ACHN (cell line): ENCODE results near the gene MYLIP.

Source experiments
- DNase-seq: peaks from one replicate; pipeline ENCODE4 v3.0.0-alpha.2; 2015
- in situ Hi-C: cut with HindIII; loops from 2 replicates; pipeline ENCODE4 v1.10.0; 2017; ENCODE audit warnings: low sequenced_read_pairs, low pct_ligation_motif_present, low pct_unique_long_range_greater_than_20kb

Gene MYLIP

GRCh38 chr6:16134430-16134829, 5.5 kb downstream of the MYLIP start:
- in situ Hi-C loops: no loop called here
- no peak for DNase-seq

- DNase-seq: no peak
- in situ Hi-C loops: no loop called here
These were observed 6.2 kb downstream of the MYLIP start for GRCh38 chr6:16135066-16135465.

- in situ Hi-C loops: no loop called here
- DNase-seq: no peak
These were observed 7.2 kb downstream of the MYLIP start for GRCh38 chr6:16136091-16136490.

GRCh38 chr6:16136621-16137450, 8.0 kb downstream of the MYLIP start:
- DNase-seq: peak; percentile 73
- in situ Hi-C loops: no loop called here

DNA sequence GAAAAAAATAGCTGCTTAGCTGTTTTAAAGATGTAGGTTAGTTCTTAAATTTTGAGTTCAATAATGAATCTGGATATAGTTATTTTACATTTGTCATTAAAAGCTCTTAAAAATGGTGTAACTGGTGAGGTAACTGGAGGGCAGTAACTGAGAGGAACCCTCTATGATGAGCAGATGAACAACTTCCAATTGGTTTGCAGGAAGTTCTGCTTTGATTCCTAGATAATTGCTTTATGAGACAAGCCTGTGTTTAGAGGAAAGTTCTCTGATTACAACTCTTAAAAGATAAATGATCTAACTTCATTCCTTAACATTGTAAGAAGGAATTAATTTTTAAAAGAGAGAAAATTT, 8.5 kb downstream of the MYLIP start:
- DNase-seq: no peak
- in situ Hi-C loops: no loop called here

DNA sequence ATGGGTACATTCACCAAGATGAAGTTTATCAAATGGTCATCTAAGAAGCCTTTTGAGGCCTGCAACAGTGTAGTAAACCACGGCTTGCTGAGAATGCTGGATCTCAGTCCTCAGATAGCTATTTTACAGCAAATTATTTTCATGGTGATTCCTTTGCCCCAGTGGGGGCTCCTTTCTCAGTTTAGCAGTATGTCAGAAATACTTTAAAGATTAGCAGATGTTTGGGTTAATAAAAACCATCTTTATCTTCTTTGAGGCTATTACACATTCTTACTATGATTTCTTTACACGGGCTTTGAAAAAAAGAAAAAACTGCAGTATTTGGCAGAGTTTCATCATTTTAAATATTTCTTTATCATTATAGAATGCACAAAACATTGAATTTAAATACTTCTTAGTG, 10.7 kb downstream of the MYLIP start:
- in situ Hi-C loops: no loop called here
- DNase-seq: no peak

GRCh38 chr6:16140607-16141006, 11.7 kb downstream of the MYLIP start:
- in situ Hi-C loops: no loop called here
- DNase-seq: no peak

- in situ Hi-C loops: no loop called here
- DNase-seq: no peak
These were observed 12.6 kb downstream of the MYLIP start for GRCh38 chr6:16141514-16141913.

GRCh38 chr6:16145038-16145437, 16.2 kb downstream of the MYLIP start:
- in situ Hi-C loops: no loop called here
- no peak for DNase-seq

DNA sequence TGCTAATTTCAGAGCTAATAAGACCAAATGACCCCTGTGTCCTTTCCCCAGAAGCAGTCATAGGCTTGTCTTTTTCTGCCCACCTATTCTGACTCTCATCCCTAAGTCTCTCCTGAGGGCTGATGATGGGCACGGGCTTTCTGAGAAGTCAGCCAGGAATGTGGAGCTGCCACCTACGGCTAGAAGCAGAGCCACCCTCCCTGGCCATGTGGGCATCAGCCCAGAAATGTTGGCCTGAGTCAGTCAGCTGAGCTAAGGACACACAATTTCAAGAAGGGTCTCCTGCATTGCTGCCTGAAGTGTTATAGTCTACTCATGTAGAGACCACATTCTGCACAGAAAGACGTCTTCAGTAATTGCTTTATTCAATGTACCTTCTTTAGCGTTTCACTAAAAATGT, 17.1 kb downstream of the MYLIP start:
- no peak for DNase-seq
- in situ Hi-C loops: no loop called here

- no peak for DNase-seq
These were observed 17.7 kb downstream of the MYLIP start for GRCh38 chr6:16146527-16146955.

GRCh38 chr6:16148498-16148897, 19.6 kb downstream of the MYLIP start:
- in situ Hi-C loops: no loop called here
- peak; percentile 82 for DNase-seq

More at GRCh38 chr6:16146527-16146955, 17.7 kb downstream of the MYLIP start:
- in situ Hi-C loops: no loop called here

DNA sequence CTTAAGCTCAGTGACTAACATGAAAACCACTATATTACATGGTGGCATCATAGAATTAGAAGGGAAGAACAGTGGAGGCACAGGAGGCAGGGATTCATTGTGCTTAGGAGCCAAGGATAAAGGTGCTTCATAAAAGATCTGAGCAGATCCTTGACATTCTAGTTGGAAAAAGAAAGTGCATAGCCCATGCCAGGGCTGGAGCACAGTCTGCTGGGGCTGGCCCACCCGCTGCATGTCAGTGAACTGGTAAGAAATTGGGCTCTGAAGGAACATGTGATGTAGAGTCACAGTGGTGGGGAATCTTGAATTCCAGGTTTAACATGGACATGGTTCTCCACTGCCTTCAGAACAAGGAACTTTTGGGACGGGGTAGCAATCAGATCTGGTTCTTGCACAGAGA, 20.4 kb downstream of the MYLIP start:
- in situ Hi-C loops: no loop called here

DNA sequence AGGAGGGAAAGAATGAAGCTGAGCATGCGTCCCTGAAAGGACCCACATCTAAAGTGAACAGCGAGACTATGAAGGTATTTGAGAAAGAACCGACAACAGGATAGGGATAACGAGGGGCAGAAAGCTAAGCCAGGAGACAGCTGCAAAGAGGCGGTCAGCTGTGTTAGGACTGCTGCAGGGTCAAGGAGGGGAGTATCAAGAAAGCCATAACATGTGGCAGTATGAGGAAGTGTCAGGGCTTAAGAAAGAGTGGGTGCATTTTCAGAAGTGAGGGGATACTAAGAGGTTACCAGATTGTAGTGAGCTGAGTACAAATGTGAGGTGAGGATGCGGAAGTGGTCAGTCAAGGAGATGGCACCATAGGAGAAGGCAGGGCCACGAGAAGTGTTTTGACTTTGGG, 21.2 kb downstream of the MYLIP start:
- in situ Hi-C loops: no loop called here
- DNase-seq: no peak

More for the DNA sequence above, 20.4 kb downstream of the MYLIP start:
- DNase-seq: no peak

GRCh38 chr6:16153211-16153820, 24.4 kb downstream of the MYLIP start:
- in situ Hi-C loops: no loop called here
- no peak for DNase-seq

- in situ Hi-C loops: no loop called here
- DNase-seq: no peak
These were observed 26.0 kb downstream of the MYLIP start for GRCh38 chr6:16154904-16155303.

DNA sequence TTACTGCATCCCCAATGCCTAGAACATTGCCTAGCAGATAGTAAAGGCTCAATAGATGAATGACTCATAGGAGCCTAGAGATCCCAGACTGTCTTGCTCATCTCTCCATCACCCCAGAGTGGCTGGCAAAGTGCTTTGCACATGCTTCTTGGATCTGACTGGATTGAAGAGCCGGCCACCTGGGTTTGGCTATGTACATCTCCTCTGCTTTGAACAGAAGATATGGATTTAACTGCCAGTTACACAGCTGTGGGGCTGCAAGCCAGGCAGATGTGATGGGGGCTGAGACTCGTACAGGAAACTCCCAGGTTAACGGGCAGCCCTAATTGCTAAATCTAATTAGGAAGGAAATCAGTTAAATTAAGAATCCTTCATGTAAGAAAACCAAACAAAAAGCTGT, 28.6 kb downstream of the MYLIP start:
- in situ Hi-C loops: no loop called here
- no peak for DNase-seq

DNA sequence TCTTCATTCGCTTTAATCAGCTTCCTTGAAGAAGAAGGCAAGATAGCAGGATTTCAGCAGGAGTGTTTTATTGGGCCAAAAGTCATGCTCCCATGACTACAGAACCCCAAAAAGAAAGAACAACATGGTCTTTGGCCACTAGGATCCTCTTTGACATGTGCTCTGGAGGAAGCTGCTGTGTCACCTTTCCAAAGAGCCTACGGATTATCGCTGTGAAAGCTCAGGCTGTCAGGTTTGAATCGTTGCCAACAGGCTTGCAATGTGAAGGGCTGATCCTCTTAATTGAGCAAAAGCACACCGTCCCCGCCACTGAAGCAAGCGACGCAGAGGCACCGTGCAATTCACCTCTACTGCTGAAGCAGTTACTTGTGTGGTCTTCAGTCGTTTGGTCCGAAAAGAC, 29.0 kb downstream of the MYLIP start:
- in situ Hi-C loops: no loop called here

DNA sequence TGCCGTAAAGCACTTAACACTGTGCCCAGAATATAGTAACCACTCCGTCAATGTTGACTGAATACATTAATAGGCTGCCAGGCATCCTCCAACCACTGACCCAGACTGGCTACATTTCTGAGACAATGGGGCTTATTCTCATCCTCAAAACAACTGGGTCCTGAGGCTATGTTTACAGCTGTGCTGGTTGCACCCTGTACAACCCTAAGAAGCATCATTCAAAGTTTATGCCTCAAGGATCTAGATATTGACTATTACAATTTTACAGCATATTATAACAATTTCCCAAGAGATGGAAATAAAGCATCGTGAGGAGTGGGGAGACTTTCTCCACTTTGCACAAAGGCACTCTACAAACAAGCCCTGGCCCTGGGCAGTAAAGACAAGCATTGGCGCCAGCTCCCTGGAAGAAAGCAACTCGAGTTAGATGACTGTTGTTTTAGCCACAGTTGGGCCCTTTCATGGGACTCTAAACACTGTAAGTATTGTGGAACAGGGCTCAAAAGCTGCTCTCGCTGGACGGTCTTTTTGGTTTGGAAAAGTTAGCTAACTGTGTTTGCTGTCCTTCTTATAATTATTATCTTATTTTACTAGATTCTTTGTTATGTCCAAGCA, 30.2 kb downstream of the MYLIP start:
- DNase-seq: no peak
- in situ Hi-C loops: no loop called here

More for the DNA sequence above, 29.0 kb downstream of the MYLIP start:
- no peak for DNase-seq

DNA sequence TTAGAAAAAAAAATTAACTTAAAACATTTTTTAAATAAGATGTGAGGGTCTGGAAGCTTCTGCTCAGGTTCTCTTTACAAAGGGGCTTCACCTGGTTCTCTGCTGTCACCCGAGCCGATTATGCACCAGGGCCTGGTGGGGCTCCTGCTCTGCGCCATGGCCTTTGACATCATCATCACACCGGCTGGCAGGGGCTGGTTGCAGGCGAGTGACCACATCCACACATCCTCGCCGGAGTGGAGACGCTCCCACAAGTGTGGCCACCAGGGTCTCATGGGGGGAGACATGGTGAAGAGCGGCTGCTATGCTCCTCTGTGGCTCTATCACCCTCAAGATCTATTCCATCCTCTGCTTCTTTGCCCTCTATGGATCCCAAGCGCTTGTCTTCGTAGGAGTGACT, 31.9 kb downstream of the MYLIP start:
- in situ Hi-C loops: no loop called here

More for the DNA sequence above, 31.9 kb downstream of the MYLIP start:
- no peak for DNase-seq
